Measurements from ENCODE around the gene POLR1A. TPM values are rescaled to one million over a fixed set of nuclear protein-coding genes. Genes with fewer than 3 reads are reported as not detected.

The POLR1A gene
- total and polyA plus RNA-seq, 2 donors (not counting 1 experiment from before 2014, with no cell fraction given): 3.4 to 36.8 TPM

DNA sequence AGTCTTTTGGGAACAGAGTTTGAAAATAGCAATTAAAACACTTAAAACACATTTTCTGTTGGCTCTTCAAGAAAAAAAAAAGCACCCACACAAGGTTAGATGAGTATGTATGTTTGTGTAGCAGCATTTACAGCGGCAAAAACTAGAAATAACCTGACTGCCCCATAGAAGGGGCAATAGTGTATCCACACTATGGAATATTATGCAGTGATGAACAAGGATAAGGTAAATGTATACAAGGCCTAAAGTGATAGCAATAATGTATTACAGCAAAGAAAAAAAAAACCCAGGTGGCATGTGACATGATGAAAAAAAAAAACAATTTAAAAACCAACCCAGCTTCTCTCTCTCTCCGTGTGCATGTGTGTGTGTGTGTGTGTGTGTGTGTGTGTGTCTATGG lies 34.8 kb downstream of the POLR1A start:
- Mint-ChIP-seq H3K4me3 (no peak overlapping the region), H3K4me1 (peaks cover 25% of the 10 kb centered on the region), H3K27ac (peak overlapping the region; percentile 56), H3K27me3 (no peaks in the 10 kb centered on the region), H3K9me3 (ENCODE audit: insufficient read depth) (no peaks in the 10 kb centered on the region)
- intact Hi-C loops (cut with micrococcal nuclease): loop anchor here (5.0 kb wide), 1 partner anchor 49 kb away; no protein-coding TSS in a partner anchor
- H4K20me1 ChIP-seq (ENCODE audit: control insufficient read depth, insufficient read depth, low read length, poor library complexity, severe bottlenecking): no peaks in the 10 kb centered on the region
- peaks cover 2 to 41% of the 10 kb centered on the region in 2 experiments for H3K36me3 ChIP-seq (replicated peaks in 1 of 2; ENCODE audit: control extremely low read depth in 1 of 2, control insufficient read depth in 1 of 2, extremely low read depth in 1 of 2, insufficient read depth in 2 of 2, low read length in 1 of 2)
- TF ChIP-seq EZH2 (IDR thresholded peaks at IDR 0.05; ENCODE audit: borderline replicate concordance, insufficient read depth, low read depth, low read length, poor library complexity, severe bottlenecking): no peak
- TF ChIP-seq, protein P1, sequence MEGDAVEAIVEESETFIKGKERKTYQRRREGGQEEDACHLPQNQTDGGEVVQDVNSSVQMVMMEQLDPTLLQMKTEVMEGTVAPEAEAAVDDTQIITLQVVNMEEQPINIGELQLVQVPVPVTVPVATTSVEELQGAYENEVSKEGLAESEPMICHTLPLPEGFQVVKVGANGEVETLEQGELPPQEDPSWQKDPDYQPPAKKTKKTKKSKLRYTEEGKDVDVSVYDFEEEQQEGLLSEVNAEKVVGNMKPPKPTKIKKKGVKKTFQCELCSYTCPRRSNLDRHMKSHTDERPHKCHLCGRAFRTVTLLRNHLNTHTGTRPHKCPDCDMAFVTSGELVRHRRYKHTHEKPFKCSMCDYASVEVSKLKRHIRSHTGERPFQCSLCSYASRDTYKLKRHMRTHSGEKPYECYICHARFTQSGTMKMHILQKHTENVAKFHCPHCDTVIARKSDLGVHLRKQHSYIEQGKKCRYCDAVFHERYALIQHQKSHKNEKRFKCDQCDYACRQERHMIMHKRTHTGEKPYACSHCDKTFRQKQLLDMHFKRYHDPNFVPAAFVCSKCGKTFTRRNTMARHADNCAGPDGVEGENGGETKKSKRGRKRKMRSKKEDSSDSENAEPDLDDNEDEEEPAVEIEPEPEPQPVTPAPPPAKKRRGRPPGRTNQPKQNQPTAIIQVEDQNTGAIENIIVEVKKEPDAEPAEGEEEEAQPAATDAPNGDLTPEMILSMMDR (IDR thresholded peaks at IDR 0.05): no peak
- H3K4me2 ChIP-seq (replicated peaks; ENCODE audit: low read depth, low read length, poor library complexity, severe bottlenecking): no peak overlapping the region
- no peaks in the 10 kb centered on the region for H3K27me3 ChIP-seq (replicated peaks in 1 of 4; ENCODE audit: control extremely low read depth in 1 of 4, control insufficient read depth in 3 of 4, insufficient read depth in 4 of 4, low read length in 3 of 4)
- H3K79me2 ChIP-seq (ENCODE audit: control insufficient read depth, insufficient read depth, low read length): peaks cover 7% of the 10 kb centered on the region
- H3K4me3 ChIP-seq (ENCODE audit: control extremely low read depth in 1 of 5, extremely low read depth in 1 of 5, insufficient read depth in 1 of 5, low read depth in 2 of 5, low read length in 4 of 5): no peak overlapping the region
- POLR2A ChIA-PET: interaction anchor here (2.2 kb wide), 1 partner anchor 34 kb away, joined by 11 read pairs; no protein-coding TSS in a partner anchor
- H3K9ac ChIP-seq (ENCODE audit: low read length): no peak overlapping the region
- CTCF ChIA-PET: interaction anchor here (0.6 to 3.5 kb wide), 4 partner anchors 35 to 365 kb away, joined by 3 to 26 read pairs (median 14); no protein-coding TSS in a partner anchor
- H3K9me3 ChIP-seq (ENCODE audit: control extremely low read depth in 1 of 3, control insufficient read depth in 2 of 3, insufficient read depth in 1 of 3, low read length in 2 of 3): no peaks in the 10 kb centered on the region
- no peak for ATAC-seq (ENCODE audit: low read depth)
- WGBS (ENCODE audit: insufficient coverage): no CpG with 5 or more reads among the region's 2 CpGs
- no peak for DNase-seq
- H3K4me1 ChIP-seq (ENCODE audit: control insufficient read depth in 2 of 2, insufficient read depth in 2 of 2, low read length in 2 of 2): peaks cover 20 to 25% of the 10 kb centered on the region in 2 donors
- no peak overlapping the region for H2AFZ ChIP-seq (ENCODE audit: insufficient read depth, low read depth, low read length, poor library complexity, severe bottlenecking)
- H3K27ac ChIP-seq (ENCODE audit: low read length in 2 of 2): no peak overlapping the region

DNA sequence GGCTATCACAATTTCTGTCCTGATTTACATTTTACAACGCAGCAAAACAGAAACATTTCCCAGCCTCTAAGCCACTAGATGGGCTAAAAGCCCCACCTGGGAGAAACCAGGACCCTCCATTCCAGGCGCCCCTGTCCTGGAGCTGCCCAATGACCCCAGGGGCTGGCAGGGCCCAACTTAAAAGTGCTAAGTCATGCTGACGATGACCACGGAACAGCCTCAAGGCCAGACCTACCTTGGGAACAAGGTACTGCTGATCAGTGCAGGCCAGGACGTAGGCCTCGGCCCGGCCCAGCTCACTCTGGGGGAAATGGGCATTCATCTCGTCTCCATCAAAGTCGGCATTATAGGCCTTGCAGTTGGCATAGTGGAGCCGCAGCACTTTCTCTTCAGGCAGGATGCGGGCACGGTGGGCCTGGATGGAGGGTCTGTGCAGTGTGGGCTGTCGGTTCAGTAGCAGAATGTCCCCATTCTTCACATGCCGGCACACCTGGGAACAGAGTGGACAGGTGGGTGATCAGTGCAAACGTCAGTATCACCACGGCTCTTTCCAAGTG lies 35.8 kb downstream of the POLR1A start:
- Mint-ChIP-seq H3K27ac (no peak overlapping the region), H3K27me3 (no peaks in the 10 kb centered on the region), H3K4me1 (peaks cover 28% of the 10 kb centered on the region), H3K4me3 (no peak overlapping the region), H3K9me3 (ENCODE audit: insufficient read depth) (no peaks in the 10 kb centered on the region)
- H3K9ac ChIP-seq (ENCODE audit: low read length): no peak overlapping the region
- ATAC-seq (ENCODE audit: low read depth) (no peak), DNase-seq (no peak)
- no peak overlapping the region for H2AFZ ChIP-seq (ENCODE audit: insufficient read depth, low read depth, low read length, poor library complexity, severe bottlenecking)
- POLR2A ChIA-PET: no interaction called here
- peaks cover 7% of the 10 kb centered on the region for H3K79me2 ChIP-seq (ENCODE audit: control insufficient read depth, insufficient read depth, low read length)
- H3K4me3 ChIP-seq (ENCODE audit: control extremely low read depth in 1 of 5, extremely low read depth in 1 of 5, insufficient read depth in 1 of 5, low read depth in 2 of 5, low read length in 4 of 5): no peak overlapping the region
- peaks cover 20 to 25% of the 10 kb centered on the region in 2 donors for H3K4me1 ChIP-seq (ENCODE audit: control insufficient read depth in 2 of 2, insufficient read depth in 2 of 2, low read length in 2 of 2)
- H3K9me3 ChIP-seq (ENCODE audit: control extremely low read depth in 1 of 3, control insufficient read depth in 2 of 3, insufficient read depth in 1 of 3, low read length in 2 of 3): no peaks in the 10 kb centered on the region
- WGBS (ENCODE audit: insufficient coverage): 99% methylated on average over 16 of the region's 16 CpGs
- CTCF ChIA-PET: interaction anchor here (3.4 kb wide), 1 partner anchor 34 kb away, joined by 25 read pairs; no protein-coding TSS in a partner anchor
- H3K27ac ChIP-seq (ENCODE audit: low read length in 2 of 2): no peak overlapping the region
- intact Hi-C loops (cut with micrococcal nuclease): loop anchor here (5.0 kb wide), 1 partner anchor 48 kb away; no protein-coding TSS in a partner anchor
- H3K36me3 ChIP-seq (replicated peaks in 1 of 2; ENCODE audit: control extremely low read depth in 1 of 2, control insufficient read depth in 1 of 2, extremely low read depth in 1 of 2, insufficient read depth in 2 of 2, low read length in 1 of 2): peaks cover 4 to 46% of the 10 kb centered on the region in 2 experiments
- TF ChIP-seq, protein P1 (IDR thresholded peaks at IDR 0.05): no peak
- TF ChIP-seq EZH2 (IDR thresholded peaks at IDR 0.05; ENCODE audit: borderline replicate concordance, insufficient read depth, low read depth, low read length, poor library complexity, severe bottlenecking): no peak
- H3K27me3 ChIP-seq (replicated peaks in 1 of 4; ENCODE audit: control extremely low read depth in 1 of 4, control insufficient read depth in 3 of 4, insufficient read depth in 4 of 4, low read length in 3 of 4): no peaks in the 10 kb centered on the region
- H4K20me1 ChIP-seq (ENCODE audit: control insufficient read depth, insufficient read depth, low read length, poor library complexity, severe bottlenecking): no peaks in the 10 kb centered on the region
- no peak overlapping the region for H3K4me2 ChIP-seq (replicated peaks; ENCODE audit: low read depth, low read length, poor library complexity, severe bottlenecking)
